ENCODE data around the gene TOR1B.

GRCh38 chr9:129841071-129841470 is 38.1 kb downstream of the TOR1B start:
- TF ChIP-seq JUN (CRISPR knock-in tag; IDR thresholded peaks at IDR 0.05) (no peak), MAX (CRISPR knock-in tag; IDR thresholded peaks at IDR 0.05) (no peak), CTCF (IDR thresholded peaks at IDR 0.05) (no peak), CREB1 (CRISPR knock-in tag; IDR thresholded peaks at IDR 0.05) (no peak), USF2 (CRISPR knock-in tag; IDR thresholded peaks at IDR 0.05) (no peak), CBFB (CRISPR knock-in tag; IDR thresholded peaks at IDR 0.05; ENCODE audit: low read depth) (no peak), SMAD3 (CRISPR knock-in tag; IDR thresholded peaks at IDR 0.05; ENCODE audit: borderline replicate concordance) (no peak), NR2C2 (CRISPR knock-in tag; IDR thresholded peaks at IDR 0.05) (no peak), ERG (CRISPR knock-in tag; IDR thresholded peaks at IDR 0.05) (no peak), SMAD4 (CRISPR knock-in tag; IDR thresholded peaks at IDR 0.05) (no peak), CREM (CRISPR knock-in tag; IDR thresholded peaks at IDR 0.05) (no peak)
- TF ChIP-seq, protein P1, sequence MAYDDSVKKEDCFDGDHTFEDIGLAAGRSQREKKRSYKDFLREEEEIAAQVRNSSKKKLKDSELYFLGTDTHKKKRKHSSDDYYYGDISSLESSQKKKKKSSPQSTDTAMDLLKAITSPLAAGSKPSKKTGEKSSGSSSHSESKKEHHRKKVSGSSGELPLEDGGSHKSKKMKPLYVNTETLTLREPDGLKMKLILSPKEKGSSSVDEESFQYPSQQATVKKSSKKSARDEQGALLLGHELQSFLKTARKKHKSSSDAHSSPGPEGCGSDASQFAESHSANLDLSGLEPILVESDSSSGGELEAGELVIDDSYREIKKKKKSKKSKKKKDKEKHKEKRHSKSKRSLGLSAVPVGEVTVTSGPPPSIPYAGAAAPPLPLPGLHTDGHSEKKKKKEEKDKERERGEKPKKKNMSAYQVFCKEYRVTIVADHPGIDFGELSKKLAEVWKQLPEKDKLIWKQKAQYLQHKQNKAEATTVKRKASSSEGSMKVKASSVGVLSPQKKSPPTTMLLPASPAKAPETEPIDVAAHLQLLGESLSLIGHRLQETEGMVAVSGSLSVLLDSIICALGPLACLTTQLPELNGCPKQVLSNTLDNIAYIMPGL (CRISPR knock-in tag; IDR thresholded peaks at IDR 0.05), result no peak
